Measurements from ENCODE around the gene WDR19.

DNA sequence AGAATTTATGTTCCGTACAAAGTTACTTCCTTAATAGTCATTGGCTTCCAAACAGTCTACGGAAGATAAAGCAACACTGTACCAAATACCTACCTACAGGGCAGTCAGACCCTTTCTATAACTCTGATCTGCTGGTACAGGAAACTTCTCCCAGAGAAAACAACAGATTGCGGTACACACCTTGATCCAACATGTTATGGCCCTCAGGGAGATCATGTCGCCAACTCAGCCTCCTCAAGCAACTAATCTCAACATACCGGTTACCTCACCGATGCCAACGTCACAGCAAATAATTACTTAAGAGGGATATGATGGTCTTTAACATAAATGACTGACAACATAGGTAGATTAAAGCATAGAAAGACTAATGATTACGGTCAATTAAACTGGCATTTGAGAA, 113.5 kb downstream of the WDR19 start:
- TF ChIP-seq, protein P1, sequence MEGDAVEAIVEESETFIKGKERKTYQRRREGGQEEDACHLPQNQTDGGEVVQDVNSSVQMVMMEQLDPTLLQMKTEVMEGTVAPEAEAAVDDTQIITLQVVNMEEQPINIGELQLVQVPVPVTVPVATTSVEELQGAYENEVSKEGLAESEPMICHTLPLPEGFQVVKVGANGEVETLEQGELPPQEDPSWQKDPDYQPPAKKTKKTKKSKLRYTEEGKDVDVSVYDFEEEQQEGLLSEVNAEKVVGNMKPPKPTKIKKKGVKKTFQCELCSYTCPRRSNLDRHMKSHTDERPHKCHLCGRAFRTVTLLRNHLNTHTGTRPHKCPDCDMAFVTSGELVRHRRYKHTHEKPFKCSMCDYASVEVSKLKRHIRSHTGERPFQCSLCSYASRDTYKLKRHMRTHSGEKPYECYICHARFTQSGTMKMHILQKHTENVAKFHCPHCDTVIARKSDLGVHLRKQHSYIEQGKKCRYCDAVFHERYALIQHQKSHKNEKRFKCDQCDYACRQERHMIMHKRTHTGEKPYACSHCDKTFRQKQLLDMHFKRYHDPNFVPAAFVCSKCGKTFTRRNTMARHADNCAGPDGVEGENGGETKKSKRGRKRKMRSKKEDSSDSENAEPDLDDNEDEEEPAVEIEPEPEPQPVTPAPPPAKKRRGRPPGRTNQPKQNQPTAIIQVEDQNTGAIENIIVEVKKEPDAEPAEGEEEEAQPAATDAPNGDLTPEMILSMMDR (IDR thresholded peaks at IDR 0.05; ENCODE audit: borderline replicate concordance, extremely low read depth, low read length, poor library complexity, severe bottlenecking), result no peak
- TF ChIP-seq EZH2 (IDR thresholded peaks at IDR 0.05; ENCODE audit: borderline replicate concordance, low read depth, low read length, severe bottlenecking), result no peak
